Activated CD4-positive, alpha-beta T cell treated with anti-CD3 and anti-CD28 coated beads, Interleukin-10, Interleukin-2, amounts not matched to agents 100 ng/mL and 50 ng/mL, durations not matched to agents 16 hours and 8 hours (primary cell): ENCODE data around the gene ESM1.

ENCODE experiments used
- DNase-seq: peaks from one replicate; pipeline ENCODE4 v3.0.0-alpha.2; 2020

Gene ESM1

DNA sequence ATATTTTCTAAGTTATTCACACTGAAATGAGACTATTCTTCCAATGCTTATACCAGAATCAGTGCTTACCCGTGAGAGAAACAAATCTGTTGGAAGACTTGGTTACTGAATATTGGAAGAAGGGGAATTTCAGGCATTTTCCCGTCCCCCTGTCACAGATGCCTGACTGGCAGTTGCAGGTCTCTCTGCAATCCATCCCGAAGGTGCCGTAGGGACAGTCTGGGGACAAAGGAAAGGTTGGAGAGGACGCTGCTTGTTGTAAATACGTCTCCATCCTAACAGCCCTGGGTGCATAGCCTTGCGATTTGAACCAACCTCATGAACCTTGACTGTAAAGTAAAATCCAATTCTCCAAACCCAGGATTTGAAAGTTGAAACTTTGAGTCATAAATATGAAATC is 3.5 kb downstream of the ESM1 start:
- DNase-seq = no peak

GRCh38 chr5:54975701-54976100 is 9.7 kb downstream of the ESM1 start:
- DNase-seq = no peak

DNA sequence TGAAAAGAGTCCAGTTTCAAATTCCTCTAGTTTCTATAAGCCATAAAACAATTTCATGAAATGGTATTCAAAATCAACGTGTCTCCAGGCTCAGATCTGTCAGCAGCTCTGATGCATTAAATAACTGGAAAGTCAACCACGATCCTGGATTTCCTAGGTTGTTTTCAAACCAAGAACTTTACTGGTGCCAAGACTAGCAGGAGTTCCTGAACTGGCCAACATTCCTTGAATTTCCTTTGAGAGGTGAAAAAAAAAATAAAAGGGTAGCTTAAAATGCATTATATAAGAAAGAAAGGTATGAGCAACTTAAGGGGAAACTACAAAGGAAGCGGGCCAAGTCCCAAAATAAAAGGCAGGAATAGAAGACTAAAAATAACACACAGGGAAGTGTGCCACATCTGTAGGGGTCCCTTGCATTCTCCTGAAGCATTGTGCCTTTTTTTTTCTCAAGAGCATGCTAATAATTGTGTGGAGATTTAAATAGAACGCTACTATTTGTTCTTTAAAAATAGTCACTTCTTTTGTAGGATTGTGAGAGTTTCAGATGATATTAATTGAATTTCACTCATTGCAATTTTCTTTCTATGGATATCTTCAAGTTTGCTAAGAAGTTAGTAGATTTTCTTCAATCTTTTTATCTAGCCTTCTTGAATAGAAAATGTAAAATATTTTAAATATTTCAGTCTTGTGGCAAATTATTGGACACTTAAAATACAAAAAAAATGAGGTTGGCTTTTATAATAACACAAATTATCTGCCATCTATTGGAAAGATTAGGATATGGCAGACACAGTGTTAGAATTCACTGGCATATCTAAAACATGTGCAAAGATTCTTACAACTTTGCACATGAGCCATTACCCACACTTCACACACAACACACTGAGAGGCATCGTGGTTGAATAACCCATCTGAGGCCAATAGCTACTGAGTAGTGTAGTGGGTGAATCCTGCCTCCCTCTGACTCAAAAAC is 15.3 kb downstream of the ESM1 start:
- no peak for DNase-seq

DNA sequence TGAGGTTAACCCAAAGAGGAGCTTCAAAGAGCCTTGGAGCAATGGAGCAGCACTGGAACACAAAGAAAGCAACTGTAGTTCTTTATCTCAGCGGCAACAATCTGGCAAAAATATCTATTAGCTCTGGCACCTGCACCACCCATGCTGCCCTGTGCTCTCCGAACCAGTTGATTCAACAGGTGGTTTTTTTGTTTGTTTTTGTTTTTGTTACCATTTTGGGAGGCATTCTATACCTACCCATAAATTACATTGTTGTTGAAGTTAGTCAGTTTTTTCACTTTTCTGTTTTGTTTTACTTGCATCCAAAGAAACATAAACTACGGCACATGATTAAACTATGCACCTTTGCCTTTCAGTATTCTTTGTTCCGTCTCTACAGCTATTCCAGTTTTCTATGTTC is 16.2 kb downstream of the ESM1 start:
- DNase-seq = no peak

- DNase-seq = no peak
These were observed 19.6 kb downstream of the ESM1 start for GRCh38 chr5:54965806-54966205.

GRCh38 chr5:54964405-54964804 is 21.0 kb downstream of the ESM1 start:
- DNase-seq = no peak

GRCh38 chr5:54959673-54960418 is 25.5 kb downstream of the ESM1 start:
- DNase-seq = peak; percentile 40

- no peak for DNase-seq
These were observed 28.5 kb downstream of the ESM1 start for GRCh38 chr5:54956922-54957321.

DNA sequence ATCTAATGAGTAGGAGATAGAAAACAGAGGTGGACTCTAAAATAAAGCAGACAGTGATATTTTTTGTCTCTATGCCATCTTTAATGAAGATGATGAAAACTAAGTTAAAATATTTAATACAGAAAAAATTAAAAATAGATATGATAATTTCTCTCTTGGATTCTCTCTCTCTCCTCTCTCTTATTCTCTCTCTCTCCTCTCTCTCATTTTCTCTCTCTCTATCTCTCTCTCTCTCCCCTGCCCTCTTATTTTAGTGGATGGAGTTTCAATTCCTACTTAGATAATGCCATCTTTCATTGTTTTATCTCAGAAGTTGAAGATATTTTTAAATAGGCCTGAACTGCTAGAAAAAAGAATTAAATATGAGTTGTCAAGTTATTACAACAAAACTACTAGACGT is 38.2 kb downstream of the ESM1 start:
- DNase-seq = no peak

DNA sequence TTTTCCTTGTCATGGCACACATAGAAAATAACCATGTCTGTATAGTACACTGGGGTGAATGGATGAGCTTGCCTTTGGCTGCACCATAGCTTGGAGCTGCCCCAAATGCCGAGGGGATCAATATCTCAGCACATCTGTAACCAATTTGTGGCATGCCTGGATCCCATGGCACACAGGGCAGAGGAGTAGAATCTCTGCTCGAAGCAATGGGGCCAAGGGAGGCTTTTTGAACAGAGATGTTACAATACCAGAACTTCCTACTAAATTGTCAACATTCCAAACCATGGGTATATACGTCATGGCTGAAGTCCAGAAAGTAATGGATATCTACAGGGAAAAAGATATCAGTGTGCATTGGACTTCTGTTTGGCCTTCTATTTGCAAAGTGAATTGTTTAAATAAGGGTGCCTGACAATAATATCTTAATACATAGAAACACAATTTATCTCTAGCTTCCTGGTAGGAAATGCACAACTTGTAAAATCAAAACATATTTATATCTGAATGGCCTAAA is 39.0 kb downstream of the ESM1 start:
- DNase-seq = no peak

GRCh38 chr5:54944364-54944763 is 41.0 kb downstream of the ESM1 start:
- DNase-seq = peak; percentile 47

GRCh38 chr5:54942064-54942778 is 43.2 kb downstream of the ESM1 start:
- no peak for DNase-seq

DNA sequence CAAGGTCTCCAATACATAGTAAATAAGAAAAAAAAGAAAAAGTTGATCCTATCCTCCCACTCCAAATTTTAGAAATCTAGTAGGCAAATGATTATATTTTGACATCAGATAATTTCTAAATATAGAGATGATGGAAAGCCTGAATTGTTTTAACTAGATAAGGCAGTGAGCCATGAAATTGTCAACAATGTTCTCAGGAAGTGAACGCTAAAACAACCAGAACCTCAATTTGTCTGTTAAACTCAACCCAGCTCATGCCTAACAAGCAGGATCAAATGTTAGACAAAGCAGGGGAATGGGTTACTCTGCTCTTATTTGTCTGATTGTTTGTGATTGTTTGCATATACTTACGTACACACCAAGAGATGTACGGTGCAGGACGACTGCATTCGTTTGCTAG is 49.2 kb downstream of the ESM1 start:
- no peak for DNase-seq

- DNase-seq = no peak
These were observed 52.6 kb downstream of the ESM1 start for GRCh38 chr5:54932789-54933188.

GRCh38 chr5:54930736-54931135 is 54.7 kb downstream of the ESM1 start:
- DNase-seq = peak; percentile 57
